IMR-90 (cell line): Measurements from ENCODE around the gene MESP2. TPM values are rescaled to one million over a fixed set of nuclear protein-coding genes. Genes with fewer than 3 reads are reported as not detected.

Experiments
- ATAC-seq: fragments of 200-7000 bp; cut with Tn5 transposase; 2 replicates; pipeline ENCODE4 v1.9.1; 2020; ENCODE audit warnings: low read depth, mild to moderate bottlenecking, moderate library complexity
- BruUV-seq: library from RNA; stranded (reverse); fragments of 400-500 nt; replicated peaks from 2 replicates; lab custom pipeline; 2021; lab: Mats Ljungman, UMichigan
- CTCF ChIA-PET: fragments of 300-600 bp; formaldehyde crosslinking; extraction: SDS; loops from one replicate; lab custom pipeline; 2021; ENCODE audit warnings: antibody characterized with exemption; lab: Yijun Ruan, JAX
- POLR2A ChIA-PET: fragments of 300-600 bp; sonication (Branson Sonifier 250); formaldehyde crosslinking; loops from one replicate; lab custom pipeline; 2022; ENCODE audit warnings: antibody characterized with exemption; ENCODE audit not compliant: unreplicated experiment; lab: Charles Lee
- DNase-seq: peaks from one replicate; pipeline ENCODE4 v3.0.0; 2013
- H2AFZ ChIP-seq: replicated peaks from 2 replicates; pipeline ENCODE3; 2013; ENCODE audit warnings: low read length, mild to moderate bottlenecking; ENCODE audit not compliant: poor library complexity
- H2AK5ac ChIP-seq: 2 replicates; pipeline ENCODE4 v1.6.1; 2013; ENCODE audit warnings: low read depth, low read length, inconsistent platforms
- H2AK9ac ChIP-seq: replicated peaks from 2 replicates; pipeline ENCODE3; 2013; ENCODE audit warnings: mild to moderate bottlenecking, low read depth, low read length, moderate library complexity; ENCODE audit not compliant: poor library complexity
- H2BK120ac ChIP-seq: 2 replicates; pipeline ENCODE4 v1.6.1; 2013; ENCODE audit warnings: low read depth, low read length, inconsistent platforms
- H2BK15ac ChIP-seq: 3 replicates; pipeline ENCODE4 v1.6.1; 2013; ENCODE audit warnings: low read depth, low read length, inconsistent platforms
- H2BK20ac ChIP-seq: 2 replicates; pipeline ENCODE4 v1.6.1; 2013; ENCODE audit warnings: low read depth, mild to moderate bottlenecking, inconsistent platforms, low read length, moderate library complexity
- H2BK5ac ChIP-seq: 2 replicates; pipeline ENCODE4 v1.6.1; 2013; ENCODE audit warnings: mild to moderate bottlenecking, low read depth, low read length, inconsistent platforms; ENCODE audit not compliant: poor library complexity, severe bottlenecking
- H3K14ac ChIP-seq: replicated peaks from 2 replicates; pipeline ENCODE4 v1.6.1; 2013; ENCODE audit warnings: low read depth, low read length, inconsistent platforms
- H3K18ac ChIP-seq: 2 replicates; pipeline ENCODE4 v1.6.1; 2013; ENCODE audit warnings: low read depth, low read length, control low read depth
- H3K23ac ChIP-seq: 2 replicates; pipeline ENCODE4 v1.6.1; 2013; ENCODE audit warnings: low read depth, low read length, inconsistent platforms
- H3K27ac ChIP-seq: 2 replicates; pipeline ENCODE4 v1.5.1; 2013; ENCODE audit warnings: mild to moderate bottlenecking, control low read depth, low read length; ENCODE audit not compliant: insufficient read depth
- H3K27me3 ChIP-seq: 2 replicates; pipeline ENCODE4 v1.6.1; 2013; ENCODE audit warnings: low read length; ENCODE audit not compliant: control insufficient read depth, insufficient read depth
- H3K36me3 ChIP-seq: 2 replicates; pipeline ENCODE4 v1.6.1; 2013; ENCODE audit warnings: low read length, mixed read lengths; ENCODE audit not compliant: control insufficient read depth, insufficient read depth
- H3K4ac ChIP-seq: 2 replicates; pipeline ENCODE4 v1.6.1; 2013; ENCODE audit warnings: low read depth, low read length, inconsistent platforms
- H3K4me1 ChIP-seq: 2 replicates; pipeline ENCODE4 v1.6.1; 2013; ENCODE audit warnings: low read length, mixed read lengths; ENCODE audit not compliant: control insufficient read depth, insufficient read depth
- H3K4me2 ChIP-seq: 2 replicates; pipeline ENCODE4 v1.6.1; 2013; ENCODE audit warnings: low read depth, mild to moderate bottlenecking, control low read depth, low read length, moderate library complexity
- H3K4me3 ChIP-seq: 2 replicates; pipeline ENCODE4 v1.5.1; 2013; ENCODE audit warnings: low read depth, mild to moderate bottlenecking, control low read depth, low read length, moderate library complexity; ENCODE audit not compliant: insufficient read depth
- H3K56ac ChIP-seq: 2 replicates; pipeline ENCODE4 v1.6.1; 2013; ENCODE audit warnings: low read length, inconsistent platforms; ENCODE audit not compliant: insufficient read depth; ENCODE audit errors: extremely low read depth
- H3K79me1 ChIP-seq, 2 experiments: 2 replicates each; pipeline ENCODE4 v1.6.1; 2013; ENCODE audit warnings: low read length in 2 of 2, inconsistent platforms in 1 of 2, low read depth in 1 of 2
- H3K9ac ChIP-seq: 2 replicates; pipeline ENCODE4 v1.6.1; 2013; ENCODE audit warnings: low read depth, low read length, control low read depth
- H3K9me1 ChIP-seq: 2 replicates; pipeline ENCODE4 v1.6.1; 2013; ENCODE audit warnings: low read length, inconsistent platforms; ENCODE audit not compliant: insufficient read depth
- H3K9me3 ChIP-seq: 2 replicates; pipeline ENCODE4 v1.6.1; 2013; ENCODE audit warnings: low read length; ENCODE audit not compliant: control insufficient read depth, insufficient read depth
- H4K20me1 ChIP-seq: 2 replicates; pipeline ENCODE4 v1.6.1; 2013; ENCODE audit warnings: low read length, inconsistent platforms; ENCODE audit not compliant: insufficient read depth
- H4K5ac ChIP-seq: 2 replicates; pipeline ENCODE4 v1.6.1; 2013; ENCODE audit warnings: mild to moderate bottlenecking, low read depth, low read length, control low read depth
- H4K8ac ChIP-seq, 2 experiments: 2 replicates each; pipeline ENCODE4 v1.6.1; 2013; ENCODE audit warnings: low read depth in 2 of 2, low read length in 2 of 2, control low read depth in 1 of 2, inconsistent platforms in 1 of 2
- H4K91ac ChIP-seq: 2 replicates; pipeline ENCODE4 v1.6.1; 2013; ENCODE audit warnings: low read depth, low read length, inconsistent platforms; ENCODE audit not compliant: insufficient read depth
- BHLHE40 ChIP-seq: fragments of 150-350 bp; IDR thresholded peaks from 2 replicates; pipeline ENCODE4 v1.6.1; 2016; ENCODE audit warnings: mild to moderate bottlenecking, low read depth, low read length
- CHD1 ChIP-seq: IDR thresholded peaks from 2 replicates; pipeline ENCODE4 v1.6.1; 2012; ENCODE audit warnings: low read depth, low read length, improper control_type of control experiment
- MXI1 ChIP-seq: IDR thresholded peaks from 2 replicates; pipeline ENCODE4 v1.6.1; 2012; ENCODE audit warnings: low read depth, mild to moderate bottlenecking, low read length, moderate library complexity, borderline replicate concordance
- NFE2L2 ChIP-seq: fragments of 150-350 bp; IDR thresholded peaks from 2 replicates; pipeline ENCODE4 v1.6.1; 2016; ENCODE audit warnings: low read depth, mild to moderate bottlenecking, low read length
- RFX5 ChIP-seq: IDR thresholded peaks from 2 replicates; pipeline ENCODE4 v1.8.0; 2012; ENCODE audit warnings: low read depth, mild to moderate bottlenecking, low read length, moderate library complexity
- SMC3 ChIP-seq: fragments of 150-350 bp; IDR thresholded peaks from 2 replicates; pipeline ENCODE4 v1.6.1; 2016; ENCODE audit warnings: low read depth, mild to moderate bottlenecking, antibody characterized with exemption, low read length, moderate library complexity
- WGBS, 2 experiments: methylation state at CpG; one replicate each; pipeline versions ENCODE4 v1.1.5 to v1.1.7; 2013; ENCODE audit warnings: missing lambda C conversion rate in 2 of 2; ENCODE audit not compliant: insufficient read length in 1 of 2; ENCODE audit errors: extremely low coverage in 2 of 2; 5-methylcytosine and 5-hydroxymethylcytosine counted together
- dilution Hi-C: fragments of 300-500 bp; cut with HindIII; formaldehyde crosslinking; loops from one replicate; pipeline ENCODE4 v1.14.3; 2018; ENCODE audit warnings: low sequenced_read_pairs; ENCODE audit not compliant: unreplicated experiment
- in situ Hi-C: fragments of 300-500 bp; cut with MboI; formaldehyde crosslinking; loops from 3 replicates; pipeline ENCODE4 v1.14.3; 2019; ENCODE audit warnings: low sequenced_read_pairs, inconsistent platforms, mixed read lengths
- intact Hi-C: fragments of 100-400 bp; cut with micrococcal nuclease; formaldehyde crosslinking; loops from 2 replicates; pipeline ENCODE4 v1.10.0; 2022
- polyA plus RNA-seq, 3 experiments: library from polyadenylated mRNA; depleted of rRNA; stranded (reverse); fragments of >200 nt; gene quantifications; 2 replicates each; pipeline ENCODE4 v1.2.3, GENCODE V29; 2012; ENCODE audit warnings: low replicate concordance in 1 of 3
- total RNA-seq: library from RNA; depleted of rRNA; stranded (reverse); fragments of >200 nt; gene quantifications from 2 replicates; pipeline ENCODE4 v1.2.3, GENCODE V29; 2012
- TF ChIP-seq, protein P1 (sequence below): fragments of 150-350 bp; IDR thresholded peaks from 2 replicates; pipeline ENCODE4 v1.6.1; 2017; ENCODE audit warnings: mild to moderate bottlenecking, antibody characterized with exemption, low read length, low read depth

MESP2 gene
- total and polyA plus RNA-seq, 2 of the 4 experiments (the other 2 are of a cell fraction): 0.18 to 0.32 TPM

GRCh38 chr15:89746386-89746780 is 29.7 kb upstream of the MESP2 start:
- Histone ChIP-seq H4K8ac (no peak overlapping the region), H3K9me3 (no peaks in the 10 kb centered on the region), H2BK5ac (no peak overlapping the region), H3K79me1 (no peaks in the 10 kb centered on the region), H3K27me3 (peaks cover 48% of the 10 kb centered on the region), H4K91ac (no peak overlapping the region), H3K56ac (no peak overlapping the region), H3K4me2 (no peak overlapping the region), H4K5ac (no peak overlapping the region), H3K4me3 (no peak overlapping the region), H3K9me1 (no peaks in the 10 kb centered on the region), H2BK15ac (no peak overlapping the region), H3K36me3 (no peaks in the 10 kb centered on the region), H3K27ac (no peak overlapping the region), H3K4ac (no peak overlapping the region), H3K14ac (no peak overlapping the region), H3K9ac (no peak overlapping the region), H2BK20ac (no peak overlapping the region), H3K4me1 (no peaks in the 10 kb centered on the region), H3K23ac (no peak overlapping the region), H2BK120ac (no peak overlapping the region), H2AFZ (no peak overlapping the region), H4K20me1 (no peaks in the 10 kb centered on the region), H2AK5ac (no peak overlapping the region), H3K18ac (no peak overlapping the region), H2AK9ac (no peak overlapping the region)
- POLR2A ChIA-PET: no interaction called here
- 84% methylated on average over 5 of the region's 9 CpGs; no CpG with 5 or more reads in 1 of the 2 experiments for WGBS, 2 experiments
- dilution Hi-C loops (no loop called here), intact Hi-C loops (no loop called here), in situ Hi-C loops (no loop called here)
- ATAC-seq (no peak), DNase-seq (no peak)
- CTCF ChIA-PET: interaction anchor here (0.7 kb wide), 1 partner anchor 128 kb away, joined by 3 read pairs; no protein-coding TSS in a partner anchor
- TF ChIP-seq, protein P1, sequence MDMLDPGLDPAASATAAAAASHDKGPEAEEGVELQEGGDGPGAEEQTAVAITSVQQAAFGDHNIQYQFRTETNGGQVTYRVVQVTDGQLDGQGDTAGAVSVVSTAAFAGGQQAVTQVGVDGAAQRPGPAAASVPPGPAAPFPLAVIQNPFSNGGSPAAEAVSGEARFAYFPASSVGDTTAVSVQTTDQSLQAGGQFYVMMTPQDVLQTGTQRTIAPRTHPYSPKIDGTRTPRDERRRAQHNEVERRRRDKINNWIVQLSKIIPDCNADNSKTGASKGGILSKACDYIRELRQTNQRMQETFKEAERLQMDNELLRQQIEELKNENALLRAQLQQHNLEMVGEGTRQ: no peak
- TF ChIP-seq CHD1: no peak
- TF ChIP-seq BHLHE40: no peak
- TF ChIP-seq NFE2L2: no peak
- no peak for TF ChIP-seq SMC3
- no peak for TF ChIP-seq RFX5
- no peak for TF ChIP-seq MXI1
- no TSS peak for BruUV-seq
